K562 (cell line): Measurements from ENCODE around the gene ATP5F1D. TPM values are rescaled to one million over a fixed set of nuclear protein-coding genes. Genes with fewer than 3 reads are reported as not detected.
A peak's percentile ranks its signal among the peaks of the same experiment; 100 is the strongest.

Experiments used
- ATF7 ChIP-seq: fragments of 450-650 bp; IDR thresholded peaks from 2 replicates; pipeline ENCODE4 v1.7.1; 2014; ENCODE audit warnings: mild to moderate bottlenecking, moderate library complexity
- CXXC5 ChIP-seq: fragments of 250-450 bp; sonication (Bioruptor Pico); IDR thresholded peaks from 2 replicates; pipeline ENCODE4 v1.8.0; 2022; ENCODE audit warnings: inconsistent platforms, mild to moderate bottlenecking, moderate library complexity
- E2F1 ChIP-seq: sonication (generic); formaldehyde crosslinking; IDR thresholded peaks from 2 replicates; pipeline ENCODE4 v1.8.1; 2023; ENCODE audit warnings: mild to moderate bottlenecking, missing genetic modification reagents, moderate library complexity
- ELF1 ChIP-seq: fragments of 200-800 bp; sonication (Bioruptor generic); IDR thresholded peaks from 2 replicates; pipeline ENCODE4 v1.6.1; 2016; ENCODE audit warnings: missing genetic modification characterization, missing compliant biosample characterization
- HOMEZ ChIP-seq: fragments of 250-450 bp; sonication (Bioruptor Pico); IDR thresholded peaks from 2 replicates; pipeline ENCODE4 v1.4.0; 2020; ENCODE audit warnings: mild to moderate bottlenecking, moderate library complexity
- MYNN ChIP-seq, 2 experiments: sonication (generic); formaldehyde crosslinking in 1 of 2; IDR thresholded peaks; 2 replicates each; pipeline versions ENCODE4 v1.5.0 to v1.6.1; 2016 to 2020; ENCODE audit warnings: antibody characterized with exemption in 1 of 2, missing genetic modification reagents in 1 of 2
- POLR2G ChIP-seq: fragments of 200-400 bp; formaldehyde crosslinking; IDR thresholded peaks from 2 replicates; pipeline ENCODE4 v1.6.1; 2017; ENCODE audit warnings: low read depth, mild to moderate bottlenecking, antibody characterized with exemption, low read length, moderate library complexity
- RB1 ChIP-seq: fragments of 450-650 bp; IDR thresholded peaks from 2 replicates; pipeline ENCODE4 v1.6.1; 2017; ENCODE audit warnings: low read depth, mild to moderate bottlenecking
- RBM22 ChIP-seq: fragments of 200-400 bp; formaldehyde crosslinking; IDR thresholded peaks from 2 replicates; pipeline ENCODE4 v1.6.1; 2018; ENCODE audit warnings: low read length, low read depth; ENCODE audit not compliant: poor library complexity, severe bottlenecking
- SPI1 ChIP-seq: IDR thresholded peaks from 2 replicates; pipeline ENCODE4 v1.6.1; 2011; ENCODE audit warnings: low read depth, low read length, control low read depth, borderline replicate concordance
- SRSF9 ChIP-seq: fragments of 200-400 bp; formaldehyde crosslinking; IDR thresholded peaks from 2 replicates; pipeline ENCODE4 v1.6.1; 2017; ENCODE audit warnings: low read depth, low read length, borderline replicate concordance
- TOE1 ChIP-seq, 2 experiments: fragments of 450-650 bp in 1 of 2; sonication (generic) in 1 of 2; formaldehyde crosslinking in 1 of 2; IDR thresholded peaks; 2 replicates each; pipeline versions ENCODE4 v1.7.1 to v1.8.0; 2016 to 2022; ENCODE audit warnings: borderline replicate concordance in 2 of 2, mild to moderate bottlenecking in 2 of 2, antibody characterized with exemption in 1 of 2, inconsistent platforms in 1 of 2, low read depth in 1 of 2, missing genetic modification reagents in 1 of 2, moderate library complexity in 1 of 2
- TSC22D4 ChIP-seq: fragments of 450-650 bp; IDR thresholded peaks from 2 replicates; pipeline ENCODE4 v1.6.1; 2016; ENCODE audit warnings: missing genetic modification characterization, missing biosample characterization, control low read depth
- USF1 ChIP-seq: sonication (generic); formaldehyde crosslinking; IDR thresholded peaks from 2 replicates; pipeline ENCODE4 v1.9.0; 2022; ENCODE audit warnings: mild to moderate bottlenecking, missing genetic modification reagents
- ZNF263 ChIP-seq: sonication (generic); formaldehyde crosslinking; IDR thresholded peaks from 2 replicates; pipeline ENCODE4 v1.8.0; 2022; ENCODE audit warnings: mild to moderate bottlenecking, missing genetic modification reagents, borderline replicate concordance
- ZNF316 ChIP-seq: fragments of 450-650 bp; IDR thresholded peaks from 2 replicates; pipeline ENCODE4 v1.6.1; 2016
- ZNF592 ChIP-seq: fragments of 450-650 bp; IDR thresholded peaks from 2 replicates; pipeline ENCODE4 v1.6.1; 2017; ENCODE audit warnings: antibody characterized with exemption, mild to moderate bottlenecking
- ZZZ3 ChIP-seq: fragments of 450-650 bp; IDR thresholded peaks from 2 replicates; pipeline ENCODE4 v1.6.1; 2016; ENCODE audit warnings: antibody characterized with exemption, mild to moderate bottlenecking, moderate library complexity
- polyA plus RNA-seq, 8 experiments: library from polyadenylated mRNA; depleted of rRNA in 4 of 8; stranded (reverse) in 5 of 8; unstranded in 3 of 8; fragments of >200 nt; fragmentation: Nextera tagmentation in 2 of 8; fragmentation: Illumina TruSeq in 1 of 8; extraction: Ambion mirVana in 2 of 8; extraction: Trizol in 1 of 8; gene quantifications; 2 replicates each; pipeline versions ENCODE4 v1.2.1 to v1.2.3, GENCODE V29; 2011 to 2014; ENCODE audit warnings: inconsistent platforms in 1 of 8, missing spikeins in 1 of 8
- total RNA-seq, 7 experiments: library from RNA; depleted of rRNA in 6 of 7; stranded (reverse); fragments of >200 nt in 6 of 7; fragmentation: Illumina TruSeq in 2 of 7; extraction: Trizol in 2 of 7; gene quantifications; 2 replicates each; pipeline versions ENCODE4 v1.2.1 to v1.2.3, GENCODE V29; 2011 to 2021; ENCODE audit warnings: low replicate concordance in 1 of 7

The ATP5F1D gene
- total and polyA plus RNA-seq, 9 of the 15 experiments (the other 6 are each of a cell fraction or from before 2014, with no cell fraction given) = 3.9 to 409 (median 36.8) TPM

- TF ChIP-seq ZNF263 (CRISPR knock-in tag) = peak; percentile 34
- TF ChIP-seq ELF1 = peak; percentile 89
- peak; percentile 44; the same call in 1 of the 2 replicates for TF ChIP-seq RB1
- TF ChIP-seq ZZZ3 = no peak
- TF ChIP-seq TSC22D4 = no peak
- TF ChIP-seq POLR2G = peak; percentile 87
- TF ChIP-seq RBM22 = peak; percentile 89
- peak; percentile 74 for TF ChIP-seq ZNF592
- no peak for TF ChIP-seq E2F1
- TF ChIP-seq ZNF316 = no peak
- TF ChIP-seq HOMEZ (CRISPR knock-in tag) = no peak
- no peak for TF ChIP-seq SRSF9
- TF ChIP-seq TOE1 (IDR thresholded peaks at IDR 0.05; ENCODE audit: borderline replicate concordance) = 0 out of 2 replicates have a peak, but pooled peaks have one; percentile 35
- TF ChIP-seq TOE1 (CRISPR knock-in tag; IDR thresholded peaks at IDR 0.05; ENCODE audit: borderline replicate concordance, low read depth) = no peak
- no peak for TF ChIP-seq USF1
- peak; percentile 88 for TF ChIP-seq MYNN (IDR thresholded peaks at IDR 0.05)
- no peak for TF ChIP-seq MYNN (CRISPR knock-in tag; IDR thresholded peaks at IDR 0.05)
- peak; percentile 61; the same call in 1 of the 2 replicates for TF ChIP-seq SPI1
- TF ChIP-seq ATF7 = peak; percentile 51; the same call in 1 of the 2 replicates
- peak; percentile 13; the same call in 1 of the 2 replicates for TF ChIP-seq CXXC5 (CRISPR knock-in tag)
These were observed 17.8 kb downstream of the ATP5F1D start (continued) for GRCh38 chr19:1259206-1259875.
